Kidney (tissue), 14 donors: ENCODE results near the gene ADARB2. TPM values are rescaled to one million over a fixed set of nuclear protein-coding genes. Genes with fewer than 3 reads are reported as not detected.

ENCODE experiments used
- DNase-seq, 5 donors: peaks; one replicate each; pipeline ENCODE4 v3.0.0-alpha.2; 2013 to 2020
- FAIRE-seq: peaks from 2 replicates; lab custom pipeline; 2012; peaks lifted over from hg19 to GRCh38; lab: Jason Lieb, UNC
- H3K27ac ChIP-seq, 2 donors: one replicate each; pipeline ENCODE4 v1.7.0; 2013; ENCODE audit warnings: low read depth in 2 of 2, low read length in 2 of 2, inconsistent platforms in 1 of 2
- H3K27me3 ChIP-seq: one replicate; pipeline ENCODE4 v1.7.1; 2013; ENCODE audit warnings: low read length, inconsistent platforms; ENCODE audit not compliant: control insufficient read depth, insufficient read depth
- H3K36me3 ChIP-seq, 3 donors: one replicate each; pipeline versions ENCODE4 v1.7.0 to v1.7.1; 2013; ENCODE audit warnings: low read length in 3 of 3, control low read depth in 1 of 3, inconsistent platforms in 1 of 3; ENCODE audit not compliant: insufficient read depth in 3 of 3, control insufficient read depth in 2 of 3
- H3K4me1 ChIP-seq, 3 donors: one replicate each; pipeline versions ENCODE4 v1.7.0 to v1.7.1; 2013; ENCODE audit warnings: low read length in 3 of 3, inconsistent platforms in 1 of 3, low read depth in 1 of 3; ENCODE audit not compliant: control insufficient read depth in 2 of 3, insufficient read depth in 2 of 3
- H3K4me3 ChIP-seq, 3 donors: one replicate each; pipeline versions ENCODE4 v1.7.0 to v1.8.1; 2013; ENCODE audit warnings: low read length in 3 of 3, control low read depth in 1 of 3, inconsistent platforms in 1 of 3
- H3K9ac ChIP-seq, 3 donors: one replicate each; pipeline versions ENCODE4 v1.7.0 to v1.7.1; 2013; ENCODE audit warnings: low read length in 3 of 3, control low read depth in 1 of 3, inconsistent platforms in 1 of 3
- H3K9me3 ChIP-seq, 3 donors: one replicate each; pipeline versions ENCODE4 v1.7.0 to v1.7.1; 2013; ENCODE audit warnings: low read length in 3 of 3, control low read depth in 1 of 3, inconsistent platforms in 1 of 3; ENCODE audit not compliant: control insufficient read depth in 2 of 3, insufficient read depth in 1 of 3
- intact Hi-C: fragments of 100-400 bp; cut with DNase I; formaldehyde crosslinking; loops from one replicate; pipeline ENCODE4 v1.11.1; 2022
- polyA plus RNA-seq: library from polyadenylated mRNA; stranded (reverse); fragments of 350-450 nt; fragmentation: Illumina TruSeq; extraction: RNeasy Lipid Tissue Mini Kit (QIAGEN cat#74804); gene quantifications from one replicate; pipeline ENCODE4 v1.2.3, GENCODE V29; 2014; ENCODE audit warnings: low read depth, low replicate concordance; ENCODE audit not compliant: insufficient read depth
- total RNA-seq: library from RNA; stranded (reverse); fragmentation: NEBNext Ultra II Directional; extraction: Animal tissue kit (Norgen Biotek cat#: 25700); gene quantifications from one replicate; pipeline ENCODE4 v1.2.1, GENCODE V29; 2021
- TF ChIP-seq, protein P1 (sequence below): IDR thresholded peaks from 3 replicates; pipeline ENCODE4 v1.5.1; 2012; ENCODE audit warnings: mild to moderate bottlenecking, moderate library complexity, borderline replicate concordance; ENCODE audit not compliant: insufficient read depth; ENCODE audit errors: extremely low read depth
- donor health status: control.
- donor health status: control.
- donor health status: control.
- donor health status: control.
- donor health status: control.
- donor health status: DM: yes; HTN: yes; CAD: no.
- donor health status: Normal renal cell carcinoma (clear cell type).

ADARB2 gene
- total and polyA plus RNA-seq, 2 donors from 2014 or later, result 1.0 to 1.3 TPM

DNA sequence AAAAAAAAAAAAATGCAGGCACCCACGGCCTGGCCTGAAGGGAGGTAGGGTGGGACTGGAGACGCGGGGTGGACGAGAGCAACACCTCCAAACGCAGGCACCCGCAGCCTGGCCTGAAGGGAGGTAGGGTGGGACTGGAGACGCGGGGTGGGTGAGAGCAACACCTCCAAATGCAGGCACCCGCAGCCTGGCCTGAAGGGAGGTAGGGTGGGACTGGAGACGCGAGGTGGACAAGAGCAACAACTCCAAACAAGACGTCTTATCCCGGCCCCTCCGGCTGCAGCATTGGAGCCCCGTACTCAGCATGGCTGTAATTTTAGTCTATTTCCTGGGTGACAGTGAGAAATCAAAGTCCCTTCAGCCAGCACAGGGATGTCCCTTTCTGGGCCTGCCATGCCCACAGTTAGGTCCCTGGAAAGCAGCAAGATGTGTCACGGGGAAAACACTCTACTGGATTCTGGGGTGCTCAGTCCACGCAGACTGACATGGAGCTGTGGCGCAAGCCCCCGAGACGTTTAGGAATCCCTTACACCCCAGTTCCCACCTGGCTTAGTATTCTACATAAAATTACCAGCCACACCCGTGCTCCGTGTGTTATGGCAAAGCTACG is 561.3 kb downstream of the ADARB2 start:
- H3K9me3 ChIP-seq, result no peaks in the 10 kb centered on the region
- no peak overlapping the region for H3K27ac ChIP-seq
- H3K27me3 ChIP-seq, result no peaks in the 10 kb centered on the region
- peak in 1 of 5 donors; percentile 37 for DNase-seq
- FAIRE-seq, result no peak
- H3K36me3 ChIP-seq, result no peaks in the 10 kb centered on the region
- intact Hi-C loops, result no loop called here
- no peak overlapping the region for H3K9ac ChIP-seq
- no peak overlapping the region for H3K4me3 ChIP-seq
- no peaks in the 10 kb centered on the region for H3K4me1 ChIP-seq
- TF ChIP-seq, protein P1, sequence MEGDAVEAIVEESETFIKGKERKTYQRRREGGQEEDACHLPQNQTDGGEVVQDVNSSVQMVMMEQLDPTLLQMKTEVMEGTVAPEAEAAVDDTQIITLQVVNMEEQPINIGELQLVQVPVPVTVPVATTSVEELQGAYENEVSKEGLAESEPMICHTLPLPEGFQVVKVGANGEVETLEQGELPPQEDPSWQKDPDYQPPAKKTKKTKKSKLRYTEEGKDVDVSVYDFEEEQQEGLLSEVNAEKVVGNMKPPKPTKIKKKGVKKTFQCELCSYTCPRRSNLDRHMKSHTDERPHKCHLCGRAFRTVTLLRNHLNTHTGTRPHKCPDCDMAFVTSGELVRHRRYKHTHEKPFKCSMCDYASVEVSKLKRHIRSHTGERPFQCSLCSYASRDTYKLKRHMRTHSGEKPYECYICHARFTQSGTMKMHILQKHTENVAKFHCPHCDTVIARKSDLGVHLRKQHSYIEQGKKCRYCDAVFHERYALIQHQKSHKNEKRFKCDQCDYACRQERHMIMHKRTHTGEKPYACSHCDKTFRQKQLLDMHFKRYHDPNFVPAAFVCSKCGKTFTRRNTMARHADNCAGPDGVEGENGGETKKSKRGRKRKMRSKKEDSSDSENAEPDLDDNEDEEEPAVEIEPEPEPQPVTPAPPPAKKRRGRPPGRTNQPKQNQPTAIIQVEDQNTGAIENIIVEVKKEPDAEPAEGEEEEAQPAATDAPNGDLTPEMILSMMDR, result no peak

DNA sequence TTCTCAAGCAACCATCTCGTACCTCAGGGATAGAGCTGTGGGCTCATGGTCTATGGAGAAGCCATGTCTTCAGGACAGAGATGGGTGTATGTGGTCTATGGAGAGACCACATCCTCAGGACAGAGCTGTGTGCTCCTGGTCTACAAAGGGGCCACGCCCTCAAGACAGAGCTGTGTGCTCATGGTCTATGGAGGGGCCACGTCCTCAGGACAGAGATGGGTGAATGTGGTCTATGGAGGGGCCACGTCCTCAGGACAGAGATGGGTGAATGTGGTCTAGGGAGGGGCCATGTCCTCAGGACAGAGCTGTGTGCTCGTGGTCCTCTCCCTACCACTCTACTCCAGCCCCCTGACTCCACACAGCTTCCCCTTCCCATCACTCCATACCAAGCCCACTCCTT is 563.3 kb downstream of the ADARB2 start:
- intact Hi-C loops, result no loop called here
- H3K9ac ChIP-seq, result no peak overlapping the region
- FAIRE-seq (no peak), DNase-seq (peak in 1 of 5 donors; percentile 32)
- H3K4me3 ChIP-seq, result no peak overlapping the region
- H3K27me3 ChIP-seq, result no peaks in the 10 kb centered on the region
- H3K36me3 ChIP-seq, result no peaks in the 10 kb centered on the region
- H3K9me3 ChIP-seq, result no peaks in the 10 kb centered on the region
- TF ChIP-seq, protein P1, result no peak
- no peak overlapping the region for H3K27ac ChIP-seq
- no peaks in the 10 kb centered on the region for H3K4me1 ChIP-seq

DNA sequence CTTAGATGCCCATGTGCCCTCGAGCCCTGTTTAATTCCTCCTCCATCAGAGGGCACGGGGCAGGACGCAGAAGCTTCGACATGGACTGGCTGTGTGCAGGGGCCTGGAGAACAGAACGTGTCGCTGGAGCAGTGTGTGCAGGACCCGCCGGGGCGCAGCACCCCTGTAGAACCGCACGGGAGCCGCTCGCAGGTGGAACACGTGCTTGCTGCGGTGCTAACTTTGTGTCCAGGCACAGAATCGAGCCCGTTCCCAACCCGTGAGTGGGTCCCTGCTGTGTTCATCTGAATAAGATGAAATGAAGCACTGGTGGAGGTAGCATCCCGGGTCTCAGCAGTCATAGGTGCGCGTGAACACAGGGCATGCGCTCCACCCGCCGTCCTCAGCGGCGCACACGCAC is 564.2 kb downstream of the ADARB2 start:
- Histone ChIP-seq H3K27ac (no peak overlapping the region), H3K27me3 (no peaks in the 10 kb centered on the region), H3K9ac (no peak overlapping the region), H3K4me3 (no peak overlapping the region), H3K36me3 (no peaks in the 10 kb centered on the region), H3K4me1 (no peaks in the 10 kb centered on the region), H3K9me3 (no peaks in the 10 kb centered on the region)
- DNase-seq (peak in 2 of 5 donors; percentile 32 to 51), FAIRE-seq (no peak)
- TF ChIP-seq, protein P1, result no peak
- intact Hi-C loops, result no loop called here
